NCI-H748 (cell line): ENCODE data around the gene DIRAS1.

ENCODE experiments used
- DNase-seq: peaks from one replicate; lab custom pipeline; 2025; ENCODE audit not compliant: unreplicated experiment; lab: John Stamatoyannopoulos, UW

The DIRAS1 gene, protein sequence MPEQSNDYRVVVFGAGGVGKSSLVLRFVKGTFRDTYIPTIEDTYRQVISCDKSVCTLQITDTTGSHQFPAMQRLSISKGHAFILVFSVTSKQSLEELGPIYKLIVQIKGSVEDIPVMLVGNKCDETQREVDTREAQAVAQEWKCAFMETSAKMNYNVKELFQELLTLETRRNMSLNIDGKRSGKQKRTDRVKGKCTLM

DNA sequence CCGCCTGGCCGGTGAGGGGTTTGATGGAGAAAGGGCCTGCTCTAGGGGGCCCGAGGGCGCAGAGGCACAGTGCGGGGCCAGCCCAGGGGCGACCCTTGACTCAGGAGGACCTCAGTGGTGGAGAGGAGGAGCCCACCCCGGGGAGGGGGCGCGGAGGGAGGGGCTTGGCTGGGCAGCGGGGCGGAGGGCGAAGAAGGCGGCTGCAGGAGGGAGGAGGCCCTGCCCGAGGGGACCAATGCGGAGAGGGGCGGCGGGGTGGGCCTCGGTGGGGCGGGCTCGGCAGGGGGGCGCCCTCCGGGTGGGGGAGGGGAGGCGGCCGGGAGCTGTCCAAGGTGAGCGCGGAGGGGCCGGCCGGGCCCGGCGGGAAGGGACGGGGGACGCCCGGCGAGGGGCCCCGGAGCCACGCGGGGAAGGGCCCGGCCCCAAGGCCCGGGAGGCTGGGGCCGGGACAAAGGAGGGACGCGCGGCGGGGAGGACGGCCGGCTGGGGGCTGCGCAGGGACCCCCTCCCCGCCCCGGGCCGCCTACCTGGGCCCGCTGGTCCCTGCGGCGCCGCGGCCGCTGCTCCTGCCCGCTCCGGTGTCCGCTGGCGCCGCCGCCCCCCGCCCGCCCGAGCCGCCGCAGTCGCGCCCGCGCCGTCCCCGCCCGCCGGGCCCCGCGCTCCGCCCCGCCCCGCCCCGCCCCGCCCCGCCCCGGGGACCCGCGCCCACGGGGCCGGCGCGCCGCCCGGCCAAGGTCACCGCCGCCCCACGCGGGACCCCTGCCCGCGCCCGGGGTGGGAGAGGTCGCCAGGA is at the start of gene DIRAS1:
TSS of gene DIRAS1 (minus strand) at position 596 of the 793 bp plus-strand sequence. CDS start 3,566 bp downstream, outside the sequence.
- peak; percentile 26 for DNase-seq

DNA sequence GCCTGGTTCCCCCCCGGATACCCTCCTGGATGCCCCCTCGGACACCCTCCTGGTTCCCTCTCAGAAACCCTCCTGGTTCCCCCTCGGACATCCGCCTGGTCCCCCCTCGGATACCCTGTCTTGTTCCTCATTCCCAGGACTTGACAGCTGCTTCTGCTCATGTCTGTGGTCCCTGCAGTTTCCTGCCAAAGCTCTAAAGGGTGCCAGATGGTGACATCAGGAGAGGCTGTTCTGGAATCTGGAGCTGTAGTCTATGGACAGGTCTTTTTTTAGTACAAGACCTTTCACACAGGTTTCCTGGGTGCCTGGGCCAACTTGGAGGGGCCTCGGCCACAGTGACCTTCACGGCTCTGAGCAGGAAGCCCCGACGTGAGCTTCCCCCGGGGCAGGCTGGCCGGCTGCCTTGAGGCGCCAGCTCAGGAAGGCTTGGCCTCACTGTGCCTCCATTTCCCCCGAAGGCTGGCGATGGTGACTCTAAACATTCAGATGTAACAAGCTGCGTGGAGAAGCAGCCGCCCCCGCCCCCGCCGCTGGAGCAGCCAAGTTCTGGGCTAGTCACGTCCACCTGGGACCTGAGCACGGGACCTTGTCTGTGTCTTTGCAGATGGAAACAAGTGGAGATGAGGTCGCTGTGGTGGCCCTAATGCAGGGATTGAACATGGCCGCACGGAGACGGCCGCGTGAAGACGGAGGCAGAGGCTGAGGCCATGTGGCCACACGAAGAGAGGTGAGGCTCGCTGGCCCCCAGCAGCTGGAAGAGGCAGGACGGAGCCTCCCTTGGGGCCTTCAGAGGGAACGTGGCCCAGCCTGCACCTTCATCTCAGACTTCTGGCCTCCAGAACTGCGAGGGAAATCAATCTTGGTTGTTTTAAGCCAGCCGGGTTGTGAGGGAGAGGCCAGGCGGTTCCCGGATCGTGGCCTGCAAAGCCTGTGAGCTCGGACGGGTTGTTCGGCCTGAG is 49.2 kb upstream of the DIRAS1 start:
- DNase-seq = no peak

DNA sequence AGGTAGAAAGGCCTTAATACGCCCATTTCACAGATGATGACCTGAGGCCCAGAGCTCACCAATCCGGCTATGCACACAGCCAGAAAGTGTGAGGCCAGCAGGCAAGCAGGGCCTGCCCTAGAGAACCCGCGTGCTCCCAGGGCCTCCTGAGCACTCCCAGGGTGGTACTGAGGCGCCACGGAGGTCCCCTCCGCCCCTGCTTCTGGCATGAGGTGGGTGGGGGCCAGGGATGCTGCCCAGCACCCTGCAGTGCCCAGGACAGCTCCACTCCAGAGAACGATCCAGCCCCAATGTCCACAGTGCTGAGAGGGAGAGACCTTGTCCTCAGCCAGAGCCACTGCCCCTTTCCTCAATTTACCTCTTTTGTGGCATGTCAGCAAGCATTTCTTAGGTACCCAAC is 48.0 kb upstream of the DIRAS1 start:
- DNase-seq = no peak

DNA sequence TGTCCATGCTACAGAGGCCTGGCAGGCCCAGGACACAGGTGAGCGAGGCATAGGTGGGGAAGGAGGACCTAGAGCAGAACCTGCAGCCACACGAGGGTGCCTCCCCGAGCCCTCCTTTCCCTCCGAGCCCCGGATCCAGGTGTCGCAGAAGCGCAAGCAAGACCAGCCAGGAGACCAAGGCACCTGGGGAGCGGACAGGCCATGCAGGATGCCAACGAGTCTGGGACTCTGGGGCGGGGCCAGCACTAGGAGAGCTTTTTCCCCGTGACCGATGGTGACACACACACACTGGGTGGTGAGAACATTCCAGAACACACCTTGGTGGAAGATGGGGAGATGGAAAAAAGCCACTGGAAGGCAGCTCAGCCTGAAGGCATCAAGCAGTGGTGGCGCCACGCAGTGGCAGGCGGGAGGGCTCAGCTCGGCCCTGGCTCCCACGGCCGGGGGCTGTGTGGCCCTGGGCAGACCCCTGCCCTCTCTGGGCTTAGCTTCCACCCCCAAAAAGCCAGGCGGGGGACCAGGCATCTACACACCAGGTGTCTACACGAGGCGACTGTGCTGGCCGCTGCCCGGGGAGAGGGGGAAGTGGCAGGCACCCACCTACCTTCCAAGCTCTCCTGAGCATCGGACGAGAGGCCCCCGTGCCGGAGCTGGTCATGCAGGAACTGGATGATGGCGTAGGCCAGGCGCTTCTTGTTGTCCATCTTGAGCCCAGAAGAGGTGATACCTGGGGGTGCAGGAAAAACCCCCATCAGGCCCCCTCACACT is 47.4 kb upstream of the DIRAS1 start:
- DNase-seq = no peak

DNA sequence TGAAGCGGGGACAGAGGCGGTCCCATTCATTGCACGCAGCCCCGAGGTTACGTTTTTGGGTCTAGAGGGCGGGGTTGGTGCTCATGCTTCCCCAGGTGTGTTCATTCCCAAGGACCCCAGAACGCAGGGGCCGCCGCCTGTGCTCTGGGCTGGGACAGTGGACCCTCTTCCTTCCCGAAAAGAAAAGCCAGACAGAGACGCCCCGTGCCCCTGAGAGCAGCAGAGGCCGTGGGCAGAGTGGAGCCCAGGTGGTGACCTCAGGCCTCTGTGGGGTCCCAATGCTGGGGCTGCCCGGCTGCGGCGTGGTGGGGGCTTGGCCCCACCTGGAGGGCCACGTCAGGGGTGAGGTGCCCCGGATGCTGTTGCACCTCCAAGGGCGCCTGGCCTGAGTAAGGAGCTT is 46.5 kb upstream of the DIRAS1 start:
- DNase-seq = no peak

DNA sequence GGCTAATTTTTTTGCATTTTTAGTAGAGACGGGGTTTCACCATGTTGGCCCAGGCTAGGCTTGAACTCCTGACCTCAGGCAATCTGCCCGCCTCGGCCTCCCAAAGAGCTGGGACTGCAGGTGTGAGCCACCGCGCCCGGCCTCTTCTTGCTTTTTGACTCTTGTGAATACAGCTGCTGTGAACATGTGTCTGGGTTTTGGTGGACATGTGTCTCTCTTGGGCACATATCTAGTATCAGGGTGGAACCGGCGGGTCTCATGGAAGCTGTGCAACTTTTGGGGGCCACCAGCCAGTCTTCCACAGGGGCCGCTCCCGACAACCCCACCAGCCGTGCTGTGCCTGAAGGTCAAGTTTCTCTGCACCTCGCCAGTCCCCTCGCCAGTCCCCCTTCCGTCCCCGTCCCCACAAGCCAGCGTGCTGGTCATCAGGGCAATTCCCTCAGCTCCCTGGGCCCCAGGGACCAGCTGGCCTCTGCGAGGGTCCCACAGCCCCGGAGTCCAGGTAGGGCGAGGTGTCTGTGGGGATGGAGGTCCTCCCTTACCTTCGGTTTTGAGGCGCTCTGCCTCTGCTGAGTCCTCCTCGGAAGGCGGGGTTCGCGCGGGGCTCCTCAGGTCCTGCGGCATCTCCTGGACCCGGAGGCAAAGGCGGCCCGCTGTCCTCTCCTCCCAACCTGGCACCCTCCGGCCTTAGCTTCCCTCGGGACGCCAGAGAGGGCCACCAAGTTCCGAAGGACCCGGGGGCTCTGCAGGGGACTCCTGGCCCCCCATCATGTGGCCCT is 45.6 kb upstream of the DIRAS1 start:
- no peak for DNase-seq

DNA sequence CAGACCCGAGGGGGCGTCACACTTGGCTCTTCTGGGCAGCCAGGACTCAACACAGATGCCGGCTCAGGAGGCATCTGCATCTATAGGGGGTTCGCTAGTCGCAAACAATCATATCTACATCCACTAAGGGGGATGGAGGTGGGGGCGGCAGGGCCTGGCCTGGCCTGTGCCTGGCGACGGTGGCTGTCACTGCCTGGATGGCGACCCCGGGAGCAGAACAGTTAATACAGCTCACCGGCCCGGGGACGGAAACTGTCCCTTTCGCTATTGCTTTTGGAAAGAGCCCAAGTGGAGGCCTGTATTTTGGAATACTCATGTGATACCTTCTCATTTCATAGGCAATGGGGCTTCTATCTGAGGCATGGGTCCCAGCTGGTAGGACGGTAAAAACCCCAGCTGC is 44.2 kb upstream of the DIRAS1 start:
- no peak for DNase-seq

DNA sequence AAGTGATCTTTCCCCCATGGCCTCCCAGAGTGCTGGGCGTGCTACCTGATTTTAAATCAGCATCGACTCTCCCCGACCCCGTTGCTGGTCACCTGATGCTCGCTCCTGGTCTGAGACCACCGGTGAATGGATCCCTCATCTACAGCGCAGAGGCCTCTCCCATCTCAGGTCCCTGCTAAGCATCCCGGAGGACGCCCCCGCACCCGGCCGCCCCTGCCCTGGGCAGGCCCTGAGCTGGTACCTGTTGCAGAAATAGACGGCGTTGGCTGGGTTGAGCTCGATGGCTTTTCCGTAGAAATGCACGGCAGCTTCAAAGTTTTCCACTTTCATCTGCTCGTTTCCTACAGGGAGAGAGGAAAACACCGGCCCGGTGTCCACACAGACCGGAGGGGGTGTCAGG is 43.8 kb upstream of the DIRAS1 start:
- DNase-seq = no peak

DNA sequence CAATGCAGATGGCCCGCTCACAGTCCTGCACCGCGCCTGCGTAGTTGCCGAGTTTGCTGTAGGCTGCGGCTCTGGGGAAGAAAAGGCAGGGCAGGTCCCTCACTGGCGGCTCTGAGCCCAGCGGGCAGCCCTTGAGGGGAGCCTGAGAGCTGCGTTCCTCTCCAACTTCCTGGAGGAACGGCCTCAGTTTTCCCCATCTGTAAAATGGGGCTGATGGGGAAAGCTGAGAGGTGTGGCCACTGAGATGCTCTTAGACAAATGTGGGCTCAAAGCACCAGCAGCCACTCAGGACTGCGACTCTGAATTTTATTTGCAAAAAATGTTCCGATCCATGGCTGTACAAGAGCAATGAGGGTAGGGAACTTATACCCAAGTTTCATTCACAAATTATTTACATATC is 42.5 kb upstream of the DIRAS1 start:
- DNase-seq = no peak

DNA sequence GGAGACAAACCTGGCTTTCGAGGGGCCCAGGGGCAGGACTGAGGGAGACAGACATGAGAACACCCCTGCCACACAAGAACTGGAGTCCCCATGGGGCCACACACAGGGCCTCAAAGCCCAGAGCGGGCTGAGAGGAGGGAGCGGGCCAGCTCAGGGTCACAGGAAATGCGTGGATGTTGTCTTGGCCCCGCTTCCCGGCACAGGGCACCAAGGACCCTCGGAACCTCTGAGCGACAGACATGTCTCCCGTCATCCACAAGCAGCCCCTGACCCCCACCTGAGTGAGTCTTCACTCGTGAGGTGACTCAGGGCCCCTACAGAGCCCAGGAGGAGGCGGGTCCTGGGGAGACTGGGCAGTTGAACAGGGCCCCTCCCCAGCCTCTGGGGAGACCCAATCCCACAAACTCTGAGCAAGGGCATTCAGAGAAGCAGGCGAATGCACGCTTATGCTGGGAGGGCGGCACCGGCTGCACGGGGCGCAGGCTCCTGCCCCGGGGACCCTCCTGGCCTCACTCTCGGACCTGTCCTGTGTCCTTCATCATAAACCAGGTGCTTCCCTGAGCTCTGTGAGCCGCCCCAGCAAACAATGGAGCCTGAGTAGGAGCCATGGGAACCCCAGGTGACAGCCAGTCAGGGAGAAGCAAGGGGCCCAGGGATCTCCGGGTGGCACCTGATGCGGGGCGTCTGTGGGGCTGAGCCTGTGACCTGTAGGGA is 41.8 kb upstream of the DIRAS1 start:
- DNase-seq = no peak

DNA sequence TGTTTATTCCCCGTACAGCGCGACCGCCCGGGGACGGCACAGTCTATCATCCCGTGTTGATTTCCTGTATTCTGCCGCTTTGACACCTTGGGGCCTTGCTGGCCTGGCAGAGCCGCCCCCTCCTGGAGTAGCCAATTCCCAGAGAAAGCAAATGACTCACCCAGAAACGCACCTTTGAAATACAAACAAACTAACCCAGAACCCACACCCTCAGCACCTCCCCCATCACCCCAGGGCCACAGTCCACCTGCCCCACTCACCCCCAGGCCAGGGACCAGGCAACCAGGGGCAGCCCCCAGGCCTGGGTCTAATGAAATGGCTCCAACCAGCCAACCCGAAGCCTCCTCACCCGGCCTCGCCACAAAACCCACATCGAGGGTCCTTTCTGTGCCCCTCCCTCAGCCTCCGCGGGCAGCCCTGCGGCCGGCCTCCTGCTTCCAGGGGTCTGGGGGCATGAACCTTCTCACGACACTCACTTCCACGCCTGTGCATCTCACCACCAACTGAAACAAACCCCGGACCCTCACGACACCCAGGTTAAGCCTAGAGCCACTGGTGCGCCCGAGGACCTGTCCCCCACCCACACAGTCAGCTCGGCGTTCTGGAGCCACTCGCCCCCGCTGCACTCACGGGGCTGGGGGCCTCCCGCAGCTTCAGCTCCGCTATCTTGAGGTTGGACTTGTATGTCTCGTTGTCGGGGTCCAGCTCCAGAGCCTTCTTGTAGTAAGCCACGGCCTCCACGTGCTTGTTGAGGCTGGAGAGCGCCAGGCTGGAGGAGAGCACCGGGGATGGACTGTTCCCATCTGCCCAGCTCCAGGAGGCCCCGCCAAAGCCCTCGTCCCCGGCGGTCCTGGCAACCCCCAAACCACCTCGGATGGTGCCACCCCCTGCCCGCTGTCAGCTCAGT is 41.0 kb upstream of the DIRAS1 start:
- DNase-seq = no peak

DNA sequence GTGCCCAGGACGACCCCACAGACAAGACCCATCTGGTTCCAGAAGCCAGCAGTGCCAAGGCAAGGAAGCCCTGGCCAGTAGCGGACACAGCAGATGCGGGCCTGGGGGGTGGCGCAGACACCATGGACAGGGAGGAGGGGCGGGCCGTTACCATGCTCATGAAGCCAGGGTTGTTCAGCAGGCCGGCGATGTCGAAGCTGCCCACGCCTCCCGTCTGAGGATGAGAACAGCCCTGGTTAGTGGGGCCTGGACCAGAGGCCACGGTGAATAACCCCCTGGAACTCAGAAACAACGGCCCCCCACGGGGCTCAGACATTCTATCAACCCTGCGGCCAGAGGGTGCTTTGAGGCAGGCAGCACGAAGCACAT is 40.1 kb upstream of the DIRAS1 start:
- no peak for DNase-seq

DNA sequence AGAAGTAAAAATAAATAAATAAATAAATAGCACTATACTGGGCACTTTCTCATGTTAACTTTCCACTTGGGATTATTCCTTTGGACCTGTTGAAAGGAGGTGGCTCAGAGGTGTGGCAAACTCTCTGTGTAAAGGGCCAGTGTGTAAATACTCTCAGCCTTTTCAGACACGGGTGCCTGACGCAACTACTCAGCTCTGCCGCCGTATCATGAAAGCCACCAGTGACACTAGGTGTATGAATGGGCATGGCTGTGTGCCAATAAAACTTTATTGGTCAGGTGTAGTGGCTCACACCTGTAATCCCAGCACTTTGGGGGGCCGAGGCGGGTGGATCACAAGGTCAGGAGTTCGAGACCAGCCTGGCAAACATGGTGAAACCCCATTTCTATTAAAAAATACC is 38.8 kb upstream of the DIRAS1 start:
- DNase-seq = no peak

DNA sequence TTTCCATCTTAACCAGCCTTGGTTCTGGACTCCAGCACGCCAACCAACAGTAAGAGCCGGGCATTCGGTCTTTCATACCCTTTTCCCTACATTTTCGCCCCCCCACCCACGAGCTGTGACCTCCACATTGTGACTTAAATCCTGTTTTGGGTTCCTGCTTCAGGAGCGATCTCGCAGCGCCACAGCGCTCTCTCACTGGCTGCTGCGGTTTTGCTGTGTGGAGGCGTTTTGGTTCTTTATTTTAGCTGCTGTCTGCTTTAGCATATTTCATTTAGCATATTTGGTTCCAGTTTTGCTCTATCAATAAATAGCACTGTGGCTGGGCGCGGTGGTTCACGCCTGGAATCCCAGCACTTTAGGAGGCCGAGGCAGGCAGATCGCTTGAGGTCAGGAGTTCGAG is 38.2 kb upstream of the DIRAS1 start:
- no peak for DNase-seq

DNA sequence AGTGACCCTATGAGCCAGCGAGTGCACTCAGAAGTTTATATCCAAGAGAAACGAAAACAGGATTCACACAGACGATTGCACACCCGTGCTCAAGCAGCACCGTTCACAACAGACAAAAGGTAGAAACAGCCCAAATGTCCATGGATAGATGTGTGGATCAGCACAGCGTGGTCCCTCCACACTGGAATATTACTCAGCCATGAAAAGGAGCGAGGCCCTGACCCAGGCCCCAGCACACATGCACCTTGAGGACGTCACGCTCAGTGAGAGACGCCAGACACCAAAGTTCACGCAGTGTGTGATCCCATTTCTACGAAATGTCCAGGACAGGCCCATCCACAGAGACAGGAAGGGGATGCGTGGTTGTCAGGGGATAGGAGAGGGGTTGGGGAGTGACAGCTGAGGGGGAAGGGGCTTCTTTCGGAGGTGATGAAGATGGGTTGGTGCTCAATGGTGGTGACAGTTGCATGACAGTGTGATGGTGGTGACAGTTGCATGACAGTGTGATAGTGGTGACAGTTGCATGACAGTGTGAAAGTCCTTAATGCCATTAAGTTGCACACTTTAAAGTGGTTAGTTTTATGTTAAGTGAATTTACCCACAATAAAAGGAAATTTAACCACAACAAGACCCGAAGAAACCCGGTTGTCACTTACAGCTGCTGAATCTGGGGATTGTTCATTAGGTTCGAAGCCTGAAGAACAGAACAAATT is 37.6 kb upstream of the DIRAS1 start:
- no peak for DNase-seq

DNA sequence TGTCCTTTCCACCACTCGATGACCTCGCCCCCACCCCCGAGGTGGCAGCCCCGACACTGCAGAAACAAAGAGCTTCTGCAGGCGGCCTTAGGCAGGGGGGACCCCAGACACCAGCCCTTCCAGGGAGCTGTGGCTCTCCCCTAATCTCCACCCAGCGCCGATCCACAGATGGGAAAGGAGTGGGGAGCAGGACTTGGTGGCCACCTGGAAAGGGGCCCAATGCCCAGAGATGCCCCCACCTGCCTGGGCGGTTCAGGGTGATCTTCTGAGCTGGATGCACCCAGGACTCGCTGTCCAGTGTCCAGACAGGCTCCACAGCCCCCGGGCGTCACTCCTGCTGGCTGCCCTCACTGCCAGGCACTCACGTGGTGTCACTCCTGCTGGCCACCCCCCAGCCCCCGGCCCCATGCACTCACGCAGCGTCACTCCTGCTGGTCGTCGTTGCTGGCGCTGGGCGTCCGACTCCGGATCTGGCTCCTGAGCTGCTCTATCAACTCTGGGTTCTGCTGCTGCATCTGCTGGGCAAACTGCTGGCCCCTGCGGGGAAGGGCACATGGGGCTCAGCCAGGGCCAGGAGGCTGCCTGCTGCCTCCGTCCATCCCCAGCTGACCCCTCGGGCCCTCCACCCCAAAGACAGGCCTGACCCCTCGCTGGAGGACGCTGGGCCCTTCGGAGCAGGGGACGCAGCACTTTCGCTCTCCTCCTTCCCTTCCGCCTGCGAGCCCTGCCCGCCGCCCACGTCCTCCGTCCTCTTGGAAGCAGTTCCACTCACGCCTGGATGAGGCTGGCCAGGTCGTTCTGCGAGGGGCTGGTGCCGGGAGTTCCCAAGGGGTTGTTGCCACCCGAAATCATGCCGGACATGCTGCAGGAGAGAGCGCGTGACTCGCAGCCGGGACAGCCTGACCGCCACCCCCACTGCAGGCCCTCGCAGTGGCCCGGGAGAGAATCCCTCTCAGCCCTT is 36.0 kb upstream of the DIRAS1 start:
- DNase-seq = no peak

DNA sequence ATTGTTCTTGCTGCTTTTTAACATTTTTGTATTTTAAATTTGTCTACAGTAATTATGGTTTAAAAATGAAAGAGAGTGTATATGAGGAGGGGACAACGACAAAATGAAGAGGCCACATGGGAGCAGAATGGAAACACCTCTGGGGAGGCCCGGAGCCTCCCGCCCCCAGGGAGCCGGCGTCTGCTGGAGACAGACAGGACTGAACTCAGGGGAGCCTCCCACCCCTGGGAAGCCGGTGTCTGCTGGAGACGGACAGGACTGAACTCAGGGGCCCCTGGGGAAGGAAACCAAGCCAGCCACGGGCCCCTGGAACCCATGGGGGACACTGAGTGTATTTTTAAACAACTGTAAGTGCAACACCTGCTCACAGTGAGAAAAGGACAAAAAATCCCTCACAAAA is 35.3 kb upstream of the DIRAS1 start:
- no peak for DNase-seq
